Common myeloid progenitor, CD34-positive (primary cell): ENCODE data around the gene CALY.

Source experiments
- CTCF ChIA-PET: fragments of 350-600 bp; sonication (Branson Sonifier 250); formaldehyde crosslinking; loops from one replicate; lab custom pipeline; 2021; ENCODE audit warnings: antibody characterized with exemption; lab: Charles Lee
- POLR2A ChIA-PET: fragments of 350-600 bp; sonication (Branson Sonifier 250); formaldehyde crosslinking; loops from one replicate; lab custom pipeline; 2021; ENCODE audit warnings: antibody characterized with exemption; lab: Charles Lee
- DNase-seq, 3 donors: peaks; one replicate each; pipeline versions ENCODE4 v3.0.0 to v3.0.0-alpha.2; 2013
- H3K27ac ChIP-seq, 2 experiments: 1 replicate in 1 of 2; 2 replicates in 1 of 2; pipeline ENCODE4 v1.7.0; 2013; ENCODE audit warnings: inconsistent platforms in 2 of 2, low read length in 2 of 2, mild to moderate bottlenecking in 2 of 2, low read depth in 1 of 2, moderate library complexity in 1 of 2; ENCODE audit not compliant: severe bottlenecking in 2 of 2, insufficient read depth in 1 of 2, poor library complexity in 1 of 2
- H3K27me3 ChIP-seq, 5 experiments: replicated peaks in 2 of 5; 1 replicate in 3 of 5; 2 replicates in 2 of 5; pipeline versions ENCODE4 v1.6.1 to v1.7.0; 2013; ENCODE audit warnings: low read length in 4 of 5, mild to moderate bottlenecking in 2 of 5, moderate library complexity in 2 of 5, inconsistent platforms in 1 of 5; ENCODE audit not compliant: insufficient read depth in 5 of 5, control insufficient read depth in 4 of 5
- H3K36me3 ChIP-seq, 4 experiments: 1 replicate in 2 of 4; 2 replicates in 2 of 4; pipeline versions ENCODE4 v1.6.1 to v1.7.0; 2013; ENCODE audit warnings: low read length in 3 of 4, control low read depth in 1 of 4, mild to moderate bottlenecking in 1 of 4; ENCODE audit not compliant: control insufficient read depth in 4 of 4, insufficient read depth in 4 of 4
- H3K4me1 ChIP-seq, 4 experiments: 1 replicate in 3 of 4; 2 replicates in 1 of 4; pipeline versions ENCODE4 v1.6.1 to v1.7.1; 2013; ENCODE audit warnings: low read length in 3 of 4, mild to moderate bottlenecking in 3 of 4, control low read depth in 1 of 4, inconsistent platforms in 1 of 4, moderate library complexity in 1 of 4; ENCODE audit not compliant: control insufficient read depth in 4 of 4, insufficient read depth in 4 of 4; ENCODE audit errors: control extremely low read depth in 1 of 4
- H3K4me3 ChIP-seq, 7 experiments: 1 replicate in 4 of 7; 2 replicates in 3 of 7; pipeline versions ENCODE4 v1.5.1 to v1.7.0; 2013; ENCODE audit warnings: mild to moderate bottlenecking in 7 of 7, low read length in 6 of 7, moderate library complexity in 6 of 7, inconsistent platforms in 2 of 7, low read depth in 2 of 7, control low read depth in 1 of 7; ENCODE audit not compliant: insufficient read depth in 4 of 7, control insufficient read depth in 1 of 7; ENCODE audit errors: extremely low read depth in 1 of 7
- H3K9me3 ChIP-seq, 5 experiments: 1 replicate in 4 of 5; 2 replicates in 1 of 5; pipeline versions ENCODE4 v1.6.1 to v1.7.1; 2013; ENCODE audit warnings: low read length in 4 of 5, mild to moderate bottlenecking in 2 of 5, inconsistent platforms in 1 of 5, low read depth in 1 of 5, moderate library complexity in 1 of 5; ENCODE audit not compliant: control insufficient read depth in 4 of 5, insufficient read depth in 2 of 5; ENCODE audit errors: control extremely low read depth in 1 of 5
- WGBS: methylation state at CpG from one replicate; pipeline ENCODE4 v1.1.5; 2013; ENCODE audit not compliant: insufficient coverage; 5-methylcytosine and 5-hydroxymethylcytosine counted together

Gene CALY

DNA sequence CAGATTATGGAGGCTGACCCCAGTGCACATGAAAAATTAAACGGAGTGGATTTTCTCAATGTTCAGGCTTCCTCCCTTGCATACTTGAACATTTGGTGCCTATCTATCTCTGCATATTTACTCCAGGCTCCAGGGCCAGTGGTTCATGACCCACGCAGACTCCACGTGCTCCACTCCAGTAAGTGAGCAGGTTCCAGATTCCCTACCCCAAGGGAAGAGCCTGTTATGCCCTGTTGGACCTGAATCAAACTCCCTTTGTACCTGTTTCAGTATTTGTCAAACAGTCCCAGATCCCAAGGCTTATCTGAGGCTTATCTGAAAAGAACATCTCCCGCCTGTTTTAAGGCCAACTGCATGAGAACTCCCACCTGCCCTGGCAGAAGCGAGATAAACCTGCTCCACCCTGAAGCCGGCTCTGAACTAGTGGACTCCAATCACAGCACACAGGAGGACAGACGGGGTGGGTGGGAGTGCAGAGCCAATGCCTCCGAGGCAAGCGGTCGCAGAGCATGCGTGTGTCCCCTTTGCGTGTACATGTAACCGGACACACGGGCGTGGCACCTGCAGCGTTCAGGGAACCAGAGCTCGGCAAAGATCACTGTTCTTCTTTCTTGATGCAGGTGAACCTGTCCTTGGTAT lies 23.4 kb upstream of the CALY start:
- Histone ChIP-seq H3K4me1 (peaks cover 0 to 14% (median 12%) of the 10 kb centered on the region in 4 experiments), H3K4me3 (no peak overlapping the region), H3K27me3 (no peaks in the 10 kb centered on the region), H3K9me3 (no peaks in the 10 kb centered on the region), H3K27ac (no peak overlapping the region), H3K36me3 (peaks cover 2 to 25% (median 14%) of the 10 kb centered on the region in 4 experiments)
- WGBS = 95% methylated on average over 17 of the region's 17 CpGs
- CTCF ChIA-PET = interaction anchor here (0.8 to 2.4 kb wide), 2 partner anchors 10 to 14 kb away, joined by 3 to 12 read pairs; no protein-coding TSS in a partner anchor
- POLR2A ChIA-PET = no interaction called here
- DNase-seq = no peak

DNA sequence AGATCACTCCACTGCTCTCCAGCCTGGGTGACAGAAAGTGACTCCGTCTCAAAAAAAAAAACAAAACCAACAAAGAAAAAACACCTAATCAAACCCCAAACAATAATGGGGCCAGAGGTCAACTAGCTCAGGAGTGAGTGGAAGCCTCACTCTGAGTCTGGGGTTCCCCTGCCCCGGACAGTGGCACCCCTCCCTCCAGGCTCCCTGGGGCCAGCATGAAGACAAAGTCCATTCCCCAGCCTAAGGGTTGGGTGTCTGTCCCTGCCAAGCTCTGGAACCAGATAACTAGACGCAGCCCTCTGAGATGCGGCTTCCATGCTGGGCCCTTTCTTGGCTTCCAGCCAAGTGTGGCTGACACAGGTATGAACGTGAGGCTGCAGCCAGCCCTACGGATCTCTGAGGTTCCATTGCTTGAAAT lies 22.9 kb upstream of the CALY start:
- DNase-seq = no peak

DNA sequence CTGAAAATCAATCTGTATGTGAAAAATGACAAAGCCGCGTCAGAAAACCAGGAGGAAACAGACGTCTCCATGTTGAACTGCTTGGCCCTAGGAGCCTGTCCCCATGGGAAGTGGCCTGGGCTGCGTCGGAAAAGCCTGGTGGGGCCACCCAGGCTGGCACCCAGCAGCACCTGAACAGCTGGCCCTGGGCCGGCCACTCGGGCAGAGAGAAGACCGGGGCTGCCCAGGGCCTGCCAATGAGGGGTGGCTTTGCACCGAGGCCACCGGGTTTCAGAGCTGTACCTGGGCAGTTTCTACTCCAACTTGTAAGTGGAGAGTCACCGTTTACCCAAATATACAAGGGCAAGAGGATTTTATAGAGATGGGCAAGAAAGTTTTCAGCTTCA lies 22.2 kb upstream of the CALY start:
- H3K27me3 ChIP-seq = no peaks in the 10 kb centered on the region
- no peak overlapping the region for H3K4me3 ChIP-seq
- peaks cover 0 to 14% (median 7%) of the 10 kb centered on the region in 4 experiments for H3K36me3 ChIP-seq
- H3K4me1 ChIP-seq = peaks cover 0 to 14% (median 12%) of the 10 kb centered on the region in 4 experiments
- ChIA-PET POLR2A (no interaction called here), CTCF (interaction anchor here (1.2 kb wide), 1 partner anchor 29 kb away, joined by 4 read pairs; no protein-coding TSS in a partner anchor)
- WGBS = 85% methylated on average over 11 of the region's 11 CpGs
- no peak for DNase-seq
- H3K9me3 ChIP-seq = no peaks in the 10 kb centered on the region
- H3K27ac ChIP-seq = no peak overlapping the region

More for the DNA sequence above, 22.9 kb upstream of the CALY start:
- Histone ChIP-seq H3K27ac (no peak overlapping the region), H3K27me3 (no peaks in the 10 kb centered on the region), H3K4me1 (peaks cover 0 to 14% (median 12%) of the 10 kb centered on the region in 4 experiments), H3K4me3 (no peak overlapping the region), H3K9me3 (no peaks in the 10 kb centered on the region), H3K36me3 (peaks cover 0 to 20% (median 10%) of the 10 kb centered on the region in 4 experiments)
- ChIA-PET CTCF (no interaction called here), POLR2A (no interaction called here)
- WGBS = 67% methylated on average over 6 of the region's 6 CpGs

DNA sequence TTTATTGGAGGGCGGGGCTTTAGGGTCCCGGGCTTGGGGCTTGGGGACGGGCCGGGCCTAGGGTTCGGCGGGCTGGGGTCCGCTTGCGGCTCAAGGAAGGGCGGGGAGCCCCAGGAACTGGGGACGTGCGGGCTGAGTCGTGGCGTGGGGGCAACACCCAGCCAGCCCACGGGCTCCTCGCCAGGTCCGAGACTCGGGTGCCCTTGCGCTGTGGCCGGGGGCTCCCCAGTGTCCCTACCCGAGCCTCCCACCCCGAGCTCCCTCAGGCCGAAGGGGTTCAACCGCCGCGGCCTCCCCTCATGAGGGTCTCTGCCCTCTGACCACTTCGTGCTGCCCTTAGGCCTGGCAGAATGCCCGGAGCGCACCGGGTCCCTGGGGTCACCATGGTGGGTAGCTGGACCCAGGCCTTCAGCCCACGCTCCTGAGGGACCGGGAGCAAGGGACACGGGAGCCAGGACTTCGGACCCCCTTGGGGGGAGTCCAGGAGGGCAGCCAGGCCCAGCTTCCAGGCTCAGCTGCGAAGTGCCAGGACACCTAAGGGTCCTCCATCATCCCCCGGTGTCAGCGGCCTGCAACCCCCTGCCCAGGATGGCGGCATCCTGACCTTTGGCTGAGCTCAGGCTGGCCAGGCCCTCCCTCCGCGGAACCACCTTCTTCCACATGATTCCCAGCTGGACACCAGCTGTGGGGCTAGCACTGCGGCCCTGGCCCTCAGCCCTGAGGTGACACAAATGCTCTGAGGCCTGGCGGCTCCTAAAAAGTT lies 21.6 kb upstream of the CALY start:
- H3K27me3 ChIP-seq = no peaks in the 10 kb centered on the region
- no peak overlapping the region for H3K27ac ChIP-seq
- H3K36me3 ChIP-seq = peaks cover 0 to 14% (median 7%) of the 10 kb centered on the region in 4 experiments
- CTCF ChIA-PET = interaction anchor here (1.2 kb wide), 1 partner anchor 29 kb away, joined by 4 read pairs; no protein-coding TSS in a partner anchor
- H3K9me3 ChIP-seq = no peaks in the 10 kb centered on the region
- no peak overlapping the region for H3K4me3 ChIP-seq
- no peak for DNase-seq
- POLR2A ChIA-PET = interaction anchor here (1.0 kb wide), 1 partner anchor 22 kb away, joined by 6 read pairs; the partner anchor contains the start of gene CALY
- peaks cover 0 to 14% (median 12%) of the 10 kb centered on the region in 4 experiments for H3K4me1 ChIP-seq
- WGBS = 88% methylated on average over 27 of the region's 41 CpGs

DNA sequence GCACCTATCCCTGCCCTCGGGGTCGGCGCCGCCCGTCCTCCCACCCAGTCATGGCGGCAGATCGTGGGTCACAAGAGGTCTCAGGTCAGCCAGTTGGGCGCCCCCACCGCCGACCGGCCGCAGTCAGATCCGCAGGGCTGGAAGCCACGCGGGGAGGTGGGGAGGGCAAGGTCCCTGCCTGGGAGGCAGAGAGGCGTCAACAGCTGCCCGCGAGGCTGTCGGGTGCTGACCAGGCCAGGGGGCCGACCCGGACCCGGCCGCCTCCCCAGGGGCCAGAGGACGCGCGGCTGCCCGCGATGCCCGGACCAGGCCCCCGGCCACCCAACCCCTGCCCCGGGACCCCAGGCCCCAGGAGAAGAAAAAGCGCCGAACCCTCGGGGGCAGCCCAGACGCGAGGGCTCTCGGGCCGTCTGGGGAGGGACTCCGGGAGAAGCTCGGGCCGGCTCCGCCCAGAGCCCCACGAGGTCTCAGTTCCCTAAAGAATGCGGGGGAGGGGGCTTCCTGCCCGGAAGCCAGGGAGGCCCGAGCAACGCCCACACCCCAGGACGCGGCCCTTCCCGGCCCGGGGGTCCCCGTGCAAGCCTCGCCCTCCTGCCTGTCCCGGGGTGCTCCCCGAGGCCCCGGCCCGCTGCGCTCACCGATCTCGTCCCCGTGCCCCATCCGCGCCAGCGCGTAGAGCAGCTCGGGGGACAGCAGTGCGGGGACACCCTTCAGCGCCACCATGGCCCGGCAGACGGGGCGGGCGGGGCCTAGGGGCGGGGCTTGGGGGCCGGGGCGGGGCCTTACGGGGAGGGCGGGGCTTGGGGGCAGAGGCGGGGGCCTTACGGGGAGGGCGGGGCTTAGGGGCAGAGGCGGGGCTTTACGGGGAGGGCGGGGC lies 20.8 kb upstream of the CALY start, which contains the start of gene FUOM:
TSS of gene FUOM (minus strand) at position 735 of the 877 bp plus-strand sequence. CDS start at position 723, 12 bp downstream.
- ChIA-PET POLR2A (interaction anchor here (1.0 kb wide), 1 partner anchor 21 kb away, joined by 6 read pairs; the partner anchor contains the start of gene CALY), CTCF (interaction anchor here (1.2 to 1.8 kb wide), 4 partner anchors 13 to 28 kb away, joined by 3 to 4 read pairs (median 4); no protein-coding TSS in a partner anchor)
- Histone ChIP-seq H3K36me3 (peaks cover 0 to 7% (median 3%) of the 10 kb centered on the region in 4 experiments), H3K27ac (no peak within 1 kb of the TSS), H3K9me3 (no peaks in the 10 kb centered on the region), H3K4me1 (peaks cover 0 to 14% (median 12%) of the 10 kb centered on the region in 4 experiments), H3K4me3 (peak within 1 kb of the TSS; percentile 39 to 74 (median 67)), H3K27me3 (no peaks in the 10 kb centered on the region)
- peak; percentile 72 to 87 (median 83) for DNase-seq
- WGBS = under 1% methylated on average over 56 of the region's 83 CpGs

DNA sequence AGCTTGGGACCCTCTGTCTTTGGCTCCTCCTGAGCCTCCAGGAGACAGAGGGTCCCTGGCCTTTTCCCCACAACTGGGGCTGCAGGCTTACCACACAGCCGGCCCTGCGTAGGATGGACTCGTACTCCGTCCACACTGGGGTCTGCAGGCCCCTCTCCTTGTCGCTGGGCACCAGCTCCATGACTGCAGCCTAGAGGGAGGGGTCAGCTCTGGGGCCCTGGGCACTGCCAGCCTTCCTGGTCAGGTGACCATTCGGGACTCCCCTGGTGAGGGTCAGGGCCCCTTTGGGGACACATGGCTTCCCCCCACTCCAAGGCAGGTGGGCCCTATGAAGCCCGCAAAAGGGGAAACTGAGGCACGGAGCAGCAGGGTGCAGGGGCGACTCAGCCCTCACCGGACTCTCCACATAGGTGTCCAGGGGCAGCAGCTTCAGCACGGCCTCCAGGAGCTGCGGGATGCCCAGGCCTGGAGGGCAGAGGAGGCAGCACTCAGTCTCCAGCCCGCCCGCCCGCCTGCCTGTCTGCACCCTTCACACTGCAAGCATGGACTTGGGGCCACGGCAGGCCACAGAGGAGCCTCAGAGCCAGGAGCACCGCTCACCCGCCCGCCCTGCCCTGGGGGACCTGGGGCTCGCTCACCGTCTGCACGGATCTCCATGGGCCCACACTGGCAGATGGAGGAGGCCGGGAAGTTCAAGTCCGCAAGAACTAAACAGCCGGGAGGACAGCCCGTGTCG lies 20.0 kb upstream of the CALY start:
- H3K27me3 ChIP-seq = no peaks in the 10 kb centered on the region
- no peak for DNase-seq
- 43% methylated on average over 20 of the region's 27 CpGs for WGBS
- H3K9me3 ChIP-seq = no peaks in the 10 kb centered on the region
- CTCF ChIA-PET = interaction anchor here (0.7 to 1.8 kb wide), 5 partner anchors 12 to 41 kb away, joined by 3 to 4 read pairs (median 3); no protein-coding TSS in a partner anchor
- H3K4me3 ChIP-seq = peak overlapping the region; percentile 39 to 74 (median 67)
- H3K4me1 ChIP-seq = peaks cover 0 to 14% (median 12%) of the 10 kb centered on the region in 4 experiments
- H3K27ac ChIP-seq = no peak overlapping the region
- POLR2A ChIA-PET = interaction anchor here (1.0 kb wide), 1 partner anchor 20 kb away, joined by 6 read pairs; the partner anchor contains the start of gene CALY
- no peaks in the 10 kb centered on the region for H3K36me3 ChIP-seq
